Naive thymus-derived CD8-positive, alpha-beta T cell (primary cell): Measurements from ENCODE around the gene ZMIZ1. TPM values are rescaled to one million over a fixed set of nuclear protein-coding genes. Genes with fewer than 3 reads are reported as not detected.

ENCODE experiments used
- ATAC-seq, 2 donors: fragments of 150-1000 bp; cut with Tn5 transposase in 1 of 2; sonication (Bioruptor Pico), chemical (Tn5 transposase) in 1 of 2; 1 replicate in 1 of 2; 2 replicates in 1 of 2; pipeline ENCODE4 v1.10.0; 2021; ENCODE audit warnings: mild to moderate bottlenecking in 2 of 2, moderate library complexity in 2 of 2
- POLR2A ChIA-PET: fragments of 350-600 bp; sonication (Branson Sonifier 250); formaldehyde crosslinking; loops from one replicate; lab custom pipeline; 2021; ENCODE audit warnings: antibody characterized with exemption; lab: Charles Lee
- DNase-seq, 10 donors: peaks; one replicate each; pipeline versions ENCODE4 v3.0.0 to v3.0.0-alpha.2; 2020 to 2022
- H3K27ac Mint-ChIP-seq, 10 donors: one replicate each; pipeline ENCODE4 v1.8.0; 2020 to 2022; ENCODE audit warnings: mild to moderate bottlenecking in 10 of 10, mixed read lengths in 10 of 10, moderate library complexity in 4 of 10, inconsistent platforms in 1 of 10
- H3K27me3 Mint-ChIP-seq, 5 donors: one replicate each; pipeline ENCODE4 v1.8.0; 2021 to 2022; ENCODE audit warnings: mixed read lengths in 5 of 5
- H3K36me3 Mint-ChIP-seq, 3 donors: one replicate each; pipeline ENCODE4 v1.8.0; 2020 to 2022; ENCODE audit warnings: mixed read lengths in 3 of 3, mild to moderate bottlenecking in 2 of 3, inconsistent platforms in 1 of 3
- H3K4me1 Mint-ChIP-seq, 4 donors: one replicate each; pipeline ENCODE4 v1.8.0; 2021 to 2022; ENCODE audit warnings: mixed read lengths in 4 of 4
- H3K4me3 Mint-ChIP-seq, 10 donors: one replicate each; pipeline ENCODE4 v1.8.0; 2020 to 2022; ENCODE audit warnings: mild to moderate bottlenecking in 10 of 10, mixed read lengths in 10 of 10, moderate library complexity in 6 of 10, inconsistent platforms in 1 of 10
- H3K9me3 Mint-ChIP-seq, 9 donors: one replicate each; pipeline ENCODE4 v1.8.0; 2020 to 2022; ENCODE audit warnings: mixed read lengths in 9 of 9, mild to moderate bottlenecking in 3 of 9, inconsistent platforms in 1 of 9, moderate library complexity in 1 of 9
- polyA plus RNA-seq, 3 donors: library from polyadenylated mRNA; unstranded; fragments of 300-500 nt; fragmentation: Illumina TruSeq; gene quantifications; one replicate each; pipeline ENCODE4 v1.2.3, GENCODE V29; 2021
- total RNA-seq, 8 experiments: library from RNA in 2 of 8; stranded (reverse) in 2 of 8; gene quantifications; one replicate each; pipeline ENCODE4 v1.2.3 and lab custom pipeline; 2021 to 2026

Gene ZMIZ1
- total and polyA plus RNA-seq, 5 experiments from 2014 or later: 1.4 to 11.6 (median 2.7) TPM

DNA sequence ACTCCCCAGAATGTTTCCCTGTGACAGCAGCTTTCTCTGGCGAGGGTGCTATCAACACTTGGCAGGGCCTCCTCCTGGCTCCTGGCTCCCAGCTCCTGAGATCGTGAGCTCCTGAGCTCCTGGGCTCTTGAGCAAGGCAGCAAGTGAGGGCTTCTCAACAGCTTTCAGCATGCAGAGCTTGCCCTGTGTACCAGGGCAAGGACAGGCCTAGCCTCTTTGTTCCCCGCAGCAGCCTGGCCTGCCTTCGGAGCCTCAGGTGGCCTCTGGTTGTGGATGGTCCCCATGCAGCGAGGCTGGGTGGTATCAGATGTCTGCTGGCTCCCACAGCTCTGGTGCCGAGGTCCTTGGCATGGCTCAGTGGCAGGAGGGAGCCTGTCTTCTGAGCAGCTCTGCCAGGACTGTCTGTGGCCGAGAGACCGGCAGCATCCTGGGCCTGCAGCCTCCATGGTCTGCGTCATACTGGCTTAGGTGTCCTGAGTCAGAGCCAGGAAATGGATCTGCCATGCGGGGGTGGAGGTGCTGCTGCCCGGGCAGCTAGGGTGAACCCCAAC lies 44.2 kb downstream of the ZMIZ1 start:
- H3K27me3 Mint-ChIP-seq: no peaks in the 10 kb centered on the region
- DNase-seq (no peak), ATAC-seq (no peak)
- peaks cover 26 to 68% (median 50%) of the 10 kb centered on the region in 4 donors for H3K4me1 Mint-ChIP-seq
- H3K27ac Mint-ChIP-seq: peak overlapping the region in 1 of 10 donors; percentile 89
- peaks cover 0 to 5% (median 0%) of the 10 kb centered on the region in 3 donors for H3K36me3 Mint-ChIP-seq
- no peak overlapping the region for H3K4me3 Mint-ChIP-seq
- H3K9me3 Mint-ChIP-seq: no peaks in the 10 kb centered on the region
- POLR2A ChIA-PET: no interaction called here

DNA sequence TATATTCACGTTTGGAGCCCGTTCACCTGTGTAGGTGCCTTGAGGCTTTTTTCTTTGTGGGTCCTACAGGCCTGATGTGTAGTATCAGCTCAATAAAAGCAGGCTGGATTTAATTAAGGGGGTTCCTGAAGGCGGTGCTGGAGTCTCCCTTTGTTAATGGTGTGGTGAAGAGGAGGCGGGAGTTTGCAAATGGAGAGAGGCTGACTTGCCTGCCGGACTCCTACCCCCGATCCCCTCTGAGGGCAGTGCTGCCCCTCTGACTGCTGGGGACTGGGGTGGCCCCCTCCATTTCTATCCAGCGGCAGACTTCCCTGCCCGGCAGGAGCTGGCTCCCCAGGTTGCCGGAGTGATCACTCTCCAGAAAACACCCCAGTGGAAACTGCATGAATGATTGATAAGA lies 45.1 kb downstream of the ZMIZ1 start:
- Mint-ChIP-seq H3K27me3 (no peaks in the 10 kb centered on the region), H3K9me3 (no peaks in the 10 kb centered on the region), H3K4me3 (peak overlapping the region in 7 of 10 donors; percentile 15 to 66 (median 34)), H3K36me3 (peaks cover 0 to 5% (median 0%) of the 10 kb centered on the region in 3 donors), H3K27ac (peak overlapping the region in 8 of 10 donors; percentile 28 to 89 (median 51)), H3K4me1 (peaks cover 24 to 66% (median 46%) of the 10 kb centered on the region in 4 donors)
- ATAC-seq (no peak), DNase-seq (no peak)
- POLR2A ChIA-PET: interaction anchor here (0.6 kb wide), 1 partner anchor 87 kb away, joined by 4 read pairs; no protein-coding TSS in a partner anchor

- peaks cover 0 to 10% (median 4%) of the 10 kb centered on the region in 3 donors for H3K36me3 Mint-ChIP-seq
Observed at GRCh38 chr10:79115302-79115701, 46.5 kb downstream of the ZMIZ1 start.

DNA sequence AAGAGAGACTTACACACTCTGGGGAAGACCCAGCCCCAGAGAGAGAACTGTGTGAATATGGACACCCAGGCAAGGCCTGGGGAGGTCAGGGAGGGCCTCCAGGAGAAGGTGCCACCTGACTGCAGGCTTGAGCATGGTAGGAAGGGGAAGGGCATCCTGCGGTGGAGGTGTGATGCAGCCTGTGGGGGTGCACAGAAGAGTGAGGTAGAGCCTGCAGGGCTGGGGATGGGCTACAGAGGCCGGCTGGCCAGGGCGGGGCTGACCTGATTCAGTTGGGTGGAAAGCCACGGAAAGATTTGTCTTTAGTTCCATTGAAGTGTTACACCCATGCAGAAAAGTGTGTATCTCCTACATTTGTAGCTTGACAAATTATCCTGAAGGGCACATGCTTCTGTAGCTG lies 47.6 kb downstream of the ZMIZ1 start:
- H3K4me3 Mint-ChIP-seq: no peak overlapping the region
- peaks cover 18 to 58% (median 45%) of the 10 kb centered on the region in 4 donors for H3K4me1 Mint-ChIP-seq
- DNase-seq (no peak), ATAC-seq (no peak)
- no peaks in the 10 kb centered on the region for H3K27me3 Mint-ChIP-seq
- no peaks in the 10 kb centered on the region for H3K9me3 Mint-ChIP-seq
- H3K27ac Mint-ChIP-seq: peak overlapping the region in 3 of 10 donors; percentile 14 to 27 (median 20)
- peaks cover 0 to 11% (median 4%) of the 10 kb centered on the region in 3 donors for H3K36me3 Mint-ChIP-seq
- POLR2A ChIA-PET: no interaction called here

More at GRCh38 chr10:79115302-79115701, 46.5 kb downstream of the ZMIZ1 start:
- no peaks in the 10 kb centered on the region for H3K9me3 Mint-ChIP-seq
- peaks cover 20 to 58% (median 45%) of the 10 kb centered on the region in 4 donors for H3K4me1 Mint-ChIP-seq
- DNase-seq (no peak), ATAC-seq (no peak)
- H3K27ac Mint-ChIP-seq: peak overlapping the region in 6 of 10 donors; percentile 32 to 77 (median 72)
- POLR2A ChIA-PET: no interaction called here
- H3K4me3 Mint-ChIP-seq: peak overlapping the region in 1 of 10 donors; percentile 54
- no peaks in the 10 kb centered on the region for H3K27me3 Mint-ChIP-seq

DNA sequence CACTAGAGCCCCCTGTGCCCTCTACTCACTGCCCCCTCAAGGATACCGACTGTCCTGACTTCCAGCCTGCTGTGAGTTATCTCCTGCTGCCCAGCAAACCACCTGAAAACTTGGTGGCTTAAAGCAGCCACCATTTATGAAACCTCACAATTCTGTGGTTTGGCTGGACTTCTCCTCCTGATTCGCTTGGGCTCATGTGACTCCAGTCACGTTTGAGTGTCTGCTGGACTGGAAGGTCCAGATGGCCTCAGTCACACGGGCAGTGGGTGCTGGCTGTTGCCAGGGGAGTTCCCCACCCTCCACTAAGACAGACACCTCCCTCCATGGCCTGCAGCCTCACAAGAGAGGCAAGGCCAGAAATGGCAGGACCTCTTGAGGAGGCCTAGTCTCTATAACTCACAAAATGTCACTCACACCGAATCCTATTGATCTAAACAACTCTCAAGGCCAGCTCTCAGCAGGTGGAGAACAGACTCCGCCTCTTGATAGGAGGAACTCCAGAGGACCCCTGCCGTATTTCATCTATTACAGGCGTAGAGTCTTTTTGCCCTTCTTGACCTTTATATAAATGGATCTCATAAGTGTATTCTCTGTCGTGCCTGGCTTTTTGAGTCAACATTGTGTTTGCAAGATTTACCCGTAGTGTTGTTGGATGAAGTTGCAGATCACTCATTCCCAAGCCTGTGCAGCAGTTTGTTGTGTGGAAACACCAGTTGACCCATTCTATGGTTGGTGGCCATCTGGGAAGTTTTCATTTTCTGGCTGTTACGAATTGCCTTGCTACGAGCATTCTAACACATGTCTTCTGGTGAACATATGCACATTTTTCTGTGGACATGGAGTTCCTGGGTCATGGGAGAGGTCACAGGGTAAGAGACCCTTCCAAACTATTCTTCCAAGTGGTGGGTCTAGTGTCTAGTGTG lies 48.3 kb downstream of the ZMIZ1 start:
- ATAC-seq (no peak), DNase-seq (no peak)
- peaks cover 0 to 8% (median 4%) of the 10 kb centered on the region in 3 donors for H3K36me3 Mint-ChIP-seq
- peak overlapping the region in 7 of 10 donors; percentile 12 to 80 (median 38) for H3K27ac Mint-ChIP-seq
- no peaks in the 10 kb centered on the region for H3K9me3 Mint-ChIP-seq
- no peaks in the 10 kb centered on the region for H3K27me3 Mint-ChIP-seq
- H3K4me3 Mint-ChIP-seq: peak overlapping the region in 1 of 10 donors; percentile 4
- peaks cover 18 to 54% (median 41%) of the 10 kb centered on the region in 4 donors for H3K4me1 Mint-ChIP-seq
- POLR2A ChIA-PET: no interaction called here

DNA sequence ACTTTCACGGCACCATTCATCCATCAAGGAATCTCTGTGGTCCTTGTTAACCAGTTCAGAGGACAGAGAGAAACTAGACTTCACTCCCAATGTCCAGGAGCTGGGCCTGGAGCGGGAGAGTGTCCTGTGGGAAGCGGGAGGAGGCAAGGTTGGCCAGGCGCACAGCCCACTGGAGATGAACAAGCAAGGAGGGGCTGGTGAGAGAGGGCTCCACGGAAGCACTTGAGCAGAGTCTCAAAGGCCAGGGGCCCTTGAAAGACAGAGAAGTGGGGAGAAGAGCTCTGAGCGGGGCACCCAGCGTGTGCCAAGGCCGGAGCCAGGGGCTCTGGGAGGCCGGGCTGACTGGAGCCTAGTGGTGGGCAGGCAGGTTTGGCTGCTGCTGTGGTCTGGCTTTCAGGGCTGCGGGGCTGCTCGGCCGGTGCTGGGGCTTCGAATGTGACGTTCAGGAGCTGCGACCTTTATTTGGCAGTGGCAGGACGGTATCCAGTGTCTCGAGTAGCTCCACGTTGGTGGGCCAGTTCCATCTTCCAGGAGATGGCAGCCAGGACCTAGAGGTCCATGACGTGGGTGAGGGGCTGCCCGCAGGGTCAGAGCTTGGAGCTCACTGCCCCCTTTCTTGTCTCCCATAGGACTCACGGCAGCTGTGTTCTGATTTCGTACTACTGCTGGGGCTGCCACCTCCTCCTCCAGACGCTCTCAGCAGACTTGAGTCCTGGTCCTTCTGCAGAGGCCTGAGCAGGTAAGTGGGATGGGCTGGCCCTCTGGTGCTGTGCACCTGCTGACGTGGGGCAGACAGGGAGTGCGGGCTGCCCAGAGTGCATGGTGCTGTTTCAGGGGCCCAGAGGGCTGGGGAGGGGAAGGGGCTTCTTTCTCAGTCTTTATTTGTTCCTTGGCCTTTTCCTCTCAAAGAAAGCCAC lies 49.8 kb downstream of the ZMIZ1 start:
- no peak overlapping the region for H3K4me3 Mint-ChIP-seq
- peak overlapping the region in 1 of 10 donors; percentile 33 for H3K27ac Mint-ChIP-seq
- peaks cover 0 to 8% (median 4%) of the 10 kb centered on the region in 3 donors for H3K36me3 Mint-ChIP-seq
- DNase-seq (no peak), ATAC-seq (no peak)
- no peaks in the 10 kb centered on the region for H3K27me3 Mint-ChIP-seq
- no peaks in the 10 kb centered on the region for H3K9me3 Mint-ChIP-seq
- POLR2A ChIA-PET: no interaction called here
- peaks cover 18 to 44% (median 31%) of the 10 kb centered on the region in 4 donors for H3K4me1 Mint-ChIP-seq

DNA sequence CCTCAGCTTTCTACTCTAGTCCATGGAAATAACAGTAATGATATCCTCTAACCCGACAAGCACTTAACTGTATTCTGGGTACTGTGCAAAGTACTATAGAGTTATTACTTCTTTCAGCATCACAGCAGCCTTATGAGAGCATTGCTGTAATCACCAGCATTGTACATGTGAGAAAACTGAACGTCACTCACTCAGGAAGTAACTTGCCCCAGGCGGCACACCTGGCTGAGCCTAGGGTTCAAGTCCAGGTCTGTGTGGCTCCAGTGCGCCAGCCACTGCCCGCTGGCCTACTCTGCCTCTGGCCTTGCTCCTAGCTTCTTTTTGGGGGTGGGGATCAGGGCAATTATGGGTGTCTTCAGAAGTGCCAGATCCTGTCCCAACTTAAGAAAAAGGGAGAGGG lies 50.5 kb downstream of the ZMIZ1 start:
- Mint-ChIP-seq H3K4me1 (peaks cover 10 to 36% (median 24%) of the 10 kb centered on the region in 4 donors), H3K27me3 (no peaks in the 10 kb centered on the region), H3K4me3 (no peak overlapping the region), H3K9me3 (no peaks in the 10 kb centered on the region), H3K27ac (peak overlapping the region in 1 of 10 donors; percentile 46), H3K36me3 (peaks cover 0 to 8% (median 4%) of the 10 kb centered on the region in 3 donors)
- DNase-seq: no peak
- ATAC-seq: no peak
- POLR2A ChIA-PET: no interaction called here

DNA sequence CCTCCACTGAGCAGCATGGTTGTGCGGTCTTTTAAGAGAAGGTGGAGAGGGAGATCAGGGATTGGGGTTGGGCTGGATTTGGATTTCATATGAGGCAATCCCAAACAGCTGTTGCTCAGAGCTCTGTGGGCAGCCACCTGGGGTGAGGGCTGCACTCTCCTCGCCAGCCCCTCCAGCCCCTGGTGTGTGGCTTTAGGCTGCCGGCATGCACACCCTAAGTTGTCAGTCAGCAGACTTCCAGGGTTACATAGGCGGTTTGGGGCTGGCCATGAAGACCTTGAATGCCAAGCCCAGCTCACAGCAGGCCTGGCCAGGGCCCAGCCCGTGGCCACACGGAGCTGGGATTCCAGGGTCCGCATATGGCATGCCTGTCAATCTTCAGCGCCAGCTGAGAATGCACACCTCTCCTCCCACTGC lies 54.8 kb downstream of the ZMIZ1 start:
- DNase-seq (no peak), ATAC-seq (no peak)
- Mint-ChIP-seq H3K27me3 (no peaks in the 10 kb centered on the region), H3K9me3 (no peaks in the 10 kb centered on the region), H3K4me1 (peaks cover 10 to 17% (median 13%) of the 10 kb centered on the region in 4 donors), H3K27ac (peak overlapping the region in 2 of 10 donors; percentile 2 to 83), H3K36me3 (peaks cover 0 to 10% (median 5%) of the 10 kb centered on the region in 3 donors), H3K4me3 (no peak overlapping the region)
- POLR2A ChIA-PET: no interaction called here

- Mint-ChIP-seq H3K27me3 (no peaks in the 10 kb centered on the region), H3K36me3 (peaks cover 0 to 10% (median 4%) of the 10 kb centered on the region in 3 donors), H3K4me1 (peaks cover 13 to 22% (median 16%) of the 10 kb centered on the region in 4 donors), H3K27ac (peak overlapping the region in 1 of 10 donors; percentile 83), H3K9me3 (no peaks in the 10 kb centered on the region), H3K4me3 (no peak overlapping the region)
- DNase-seq (no peak), ATAC-seq (no peak)
- POLR2A ChIA-PET: no interaction called here
Observed at GRCh38 chr10:79124066-79124465, 55.3 kb downstream of the ZMIZ1 start.

GRCh38 chr10:79125092-79125491 lies 56.3 kb downstream of the ZMIZ1 start:
- Mint-ChIP-seq H3K9me3 (no peaks in the 10 kb centered on the region), H3K27me3 (no peaks in the 10 kb centered on the region), H3K27ac (peak overlapping the region in 1 of 10 donors; percentile 83), H3K4me3 (no peak overlapping the region), H3K36me3 (peaks cover 0 to 6% (median 2%) of the 10 kb centered on the region in 3 donors), H3K4me1 (peaks cover 15 to 28% (median 21%) of the 10 kb centered on the region in 4 donors)
- DNase-seq (no peak), ATAC-seq (no peak)
- POLR2A ChIA-PET: no interaction called here

- Mint-ChIP-seq H3K27ac (peak overlapping the region in 5 of 10 donors; percentile 46 to 81 (median 70)), H3K4me1 (peaks cover 20 to 41% (median 27%) of the 10 kb centered on the region in 4 donors), H3K36me3 (peaks cover 0 to 2% (median 2%) of the 10 kb centered on the region in 3 donors), H3K27me3 (no peaks in the 10 kb centered on the region), H3K4me3 (no peak overlapping the region), H3K9me3 (no peaks in the 10 kb centered on the region)
- DNase-seq (no peak), ATAC-seq (no peak)
- POLR2A ChIA-PET: no interaction called here
Observed at GRCh38 chr10:79126351-79127080, 57.8 kb downstream of the ZMIZ1 start.
